WTC11 (cell line): ENCODE data around the gene KLF11.

ENCODE experiments used
- CBFB ChIP-seq: sonication (generic); formaldehyde crosslinking; IDR thresholded peaks from 2 replicates; pipeline ENCODE4 v1.8.1; 2022; ENCODE audit warnings: mild to moderate bottlenecking, low read depth, missing genetic modification reagents
- OVOL2 ChIP-seq: fragments of 250-450 bp; sonication (Bioruptor Pico); IDR thresholded peaks from 2 replicates; pipeline ENCODE4 v1.9.0; 2021; ENCODE audit warnings: mild to moderate bottlenecking, borderline replicate concordance
- ZNF138 ChIP-seq: sonication (generic); formaldehyde crosslinking; conservative IDR thresholded peaks from 2 replicates; pipeline ENCODE4 v1.8.1; 2022; ENCODE audit warnings: mild to moderate bottlenecking, moderate library complexity, missing genetic modification reagents
- TF ChIP-seq, protein P1 (sequence below): fragments of 200-600 bp; IDR thresholded peaks from 2 replicates; pipeline ENCODE4 v1.8.0; 2022; ENCODE audit warnings: antibody characterized with exemption
- TF ChIP-seq, protein P2 (sequence below): sonication (generic); formaldehyde crosslinking; IDR thresholded peaks from 2 replicates; pipeline ENCODE4 v1.8.0; 2022; ENCODE audit warnings: missing genetic modification reagents
- TF ChIP-seq, protein P3 (sequence below): sonication (generic); formaldehyde crosslinking; IDR thresholded peaks from 2 replicates; pipeline ENCODE4 v1.8.1; 2022; ENCODE audit warnings: low read depth, missing genetic modification reagents, borderline replicate concordance
- TF ChIP-seq, protein P4 (sequence below): sonication (generic); formaldehyde crosslinking; IDR thresholded peaks from 2 replicates; pipeline ENCODE4 v1.8.1; 2022; ENCODE audit warnings: low read depth, mild to moderate bottlenecking, moderate library complexity, missing genetic modification reagents, borderline replicate concordance

DNA sequence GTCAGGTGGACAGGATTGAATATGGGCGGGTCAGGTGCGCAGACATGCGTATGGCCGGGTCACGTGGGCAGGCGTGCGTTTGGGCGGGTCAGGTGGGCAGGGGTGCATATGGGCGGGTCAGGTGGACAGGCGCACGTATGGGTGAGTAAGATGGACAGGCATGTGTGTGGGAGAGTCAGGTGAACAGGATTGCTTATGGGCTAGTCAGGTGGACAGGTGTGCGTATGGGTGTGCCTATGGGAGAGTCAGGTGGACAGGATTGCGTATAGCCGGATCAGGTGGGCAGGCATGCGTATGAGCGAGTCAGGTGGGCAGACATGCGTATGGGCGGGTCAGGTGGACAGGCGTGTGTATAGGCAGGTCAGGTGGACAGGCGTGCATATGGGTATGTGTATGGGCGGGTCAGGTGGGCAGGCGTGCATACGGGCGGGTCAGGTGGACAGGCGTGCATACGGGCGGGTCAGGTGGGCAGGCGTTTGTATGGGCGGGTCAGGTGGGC is 30.3 kb upstream of the KLF11 start:
- TF ChIP-seq, protein P1, sequence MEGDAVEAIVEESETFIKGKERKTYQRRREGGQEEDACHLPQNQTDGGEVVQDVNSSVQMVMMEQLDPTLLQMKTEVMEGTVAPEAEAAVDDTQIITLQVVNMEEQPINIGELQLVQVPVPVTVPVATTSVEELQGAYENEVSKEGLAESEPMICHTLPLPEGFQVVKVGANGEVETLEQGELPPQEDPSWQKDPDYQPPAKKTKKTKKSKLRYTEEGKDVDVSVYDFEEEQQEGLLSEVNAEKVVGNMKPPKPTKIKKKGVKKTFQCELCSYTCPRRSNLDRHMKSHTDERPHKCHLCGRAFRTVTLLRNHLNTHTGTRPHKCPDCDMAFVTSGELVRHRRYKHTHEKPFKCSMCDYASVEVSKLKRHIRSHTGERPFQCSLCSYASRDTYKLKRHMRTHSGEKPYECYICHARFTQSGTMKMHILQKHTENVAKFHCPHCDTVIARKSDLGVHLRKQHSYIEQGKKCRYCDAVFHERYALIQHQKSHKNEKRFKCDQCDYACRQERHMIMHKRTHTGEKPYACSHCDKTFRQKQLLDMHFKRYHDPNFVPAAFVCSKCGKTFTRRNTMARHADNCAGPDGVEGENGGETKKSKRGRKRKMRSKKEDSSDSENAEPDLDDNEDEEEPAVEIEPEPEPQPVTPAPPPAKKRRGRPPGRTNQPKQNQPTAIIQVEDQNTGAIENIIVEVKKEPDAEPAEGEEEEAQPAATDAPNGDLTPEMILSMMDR: no peak
- TF ChIP-seq, protein P2, sequence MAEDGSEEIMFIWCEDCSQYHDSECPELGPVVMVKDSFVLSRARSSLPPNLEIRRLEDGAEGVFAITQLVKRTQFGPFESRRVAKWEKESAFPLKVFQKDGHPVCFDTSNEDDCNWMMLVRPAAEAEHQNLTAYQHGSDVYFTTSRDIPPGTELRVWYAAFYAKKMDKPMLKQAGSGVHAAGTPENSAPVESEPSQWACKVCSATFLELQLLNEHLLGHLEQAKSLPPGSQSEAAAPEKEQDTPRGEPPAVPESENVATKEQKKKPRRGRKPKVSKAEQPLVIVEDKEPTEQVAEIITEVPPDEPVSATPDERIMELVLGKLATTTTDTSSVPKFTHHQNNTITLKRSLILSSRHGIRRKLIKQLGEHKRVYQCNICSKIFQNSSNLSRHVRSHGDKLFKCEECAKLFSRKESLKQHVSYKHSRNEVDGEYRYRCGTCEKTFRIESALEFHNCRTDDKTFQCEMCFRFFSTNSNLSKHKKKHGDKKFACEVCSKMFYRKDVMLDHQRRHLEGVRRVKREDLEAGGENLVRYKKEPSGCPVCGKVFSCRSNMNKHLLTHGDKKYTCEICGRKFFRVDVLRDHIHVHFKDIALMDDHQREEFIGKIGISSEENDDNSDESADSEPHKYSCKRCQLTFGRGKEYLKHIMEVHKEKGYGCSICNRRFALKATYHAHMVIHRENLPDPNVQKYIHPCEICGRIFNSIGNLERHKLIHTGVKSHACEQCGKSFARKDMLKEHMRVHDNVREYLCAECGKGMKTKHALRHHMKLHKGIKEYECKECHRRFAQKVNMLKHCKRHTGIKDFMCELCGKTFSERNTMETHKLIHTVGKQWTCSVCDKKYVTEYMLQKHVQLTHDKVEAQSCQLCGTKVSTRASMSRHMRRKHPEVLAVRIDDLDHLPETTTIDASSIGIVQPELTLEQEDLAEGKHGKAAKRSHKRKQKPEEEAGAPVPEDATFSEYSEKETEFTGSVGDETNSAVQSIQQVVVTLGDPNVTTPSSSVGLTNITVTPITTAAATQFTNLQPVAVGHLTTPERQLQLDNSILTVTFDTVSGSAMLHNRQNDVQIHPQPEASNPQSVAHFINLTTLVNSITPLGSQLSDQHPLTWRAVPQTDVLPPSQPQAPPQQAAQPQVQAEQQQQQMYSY (CRISPR knock-in tag): no peak
- TF ChIP-seq ZNF138 (CRISPR knock-in tag) (no peak), OVOL2 (CRISPR knock-in tag) (no peak), CBFB (CRISPR knock-in tag) (no peak)
- TF ChIP-seq, protein P3, sequence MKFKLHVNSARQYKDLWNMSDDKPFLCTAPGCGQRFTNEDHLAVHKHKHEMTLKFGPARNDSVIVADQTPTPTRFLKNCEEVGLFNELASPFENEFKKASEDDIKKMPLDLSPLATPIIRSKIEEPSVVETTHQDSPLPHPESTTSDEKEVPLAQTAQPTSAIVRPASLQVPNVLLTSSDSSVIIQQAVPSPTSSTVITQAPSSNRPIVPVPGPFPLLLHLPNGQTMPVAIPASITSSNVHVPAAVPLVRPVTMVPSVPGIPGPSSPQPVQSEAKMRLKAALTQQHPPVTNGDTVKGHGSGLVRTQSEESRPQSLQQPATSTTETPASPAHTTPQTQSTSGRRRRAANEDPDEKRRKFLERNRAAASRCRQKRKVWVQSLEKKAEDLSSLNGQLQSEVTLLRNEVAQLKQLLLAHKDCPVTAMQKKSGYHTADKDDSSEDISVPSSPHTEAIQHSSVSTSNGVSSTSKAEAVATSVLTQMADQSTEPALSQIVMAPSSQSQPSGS (CRISPR knock-in tag): no peak
- TF ChIP-seq, protein P4, sequence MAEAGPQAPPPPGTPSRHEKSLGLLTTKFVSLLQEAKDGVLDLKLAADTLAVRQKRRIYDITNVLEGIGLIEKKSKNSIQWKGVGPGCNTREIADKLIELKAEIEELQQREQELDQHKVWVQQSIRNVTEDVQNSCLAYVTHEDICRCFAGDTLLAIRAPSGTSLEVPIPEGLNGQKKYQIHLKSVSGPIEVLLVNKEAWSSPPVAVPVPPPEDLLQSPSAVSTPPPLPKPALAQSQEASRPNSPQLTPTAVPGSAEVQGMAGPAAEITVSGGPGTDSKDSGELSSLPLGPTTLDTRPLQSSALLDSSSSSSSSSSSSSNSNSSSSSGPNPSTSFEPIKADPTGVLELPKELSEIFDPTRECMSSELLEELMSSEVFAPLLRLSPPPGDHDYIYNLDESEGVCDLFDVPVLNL (CRISPR knock-in tag): no peak
